Pancreas (tissue), 10 donors: ENCODE results near the gene PTPRG. TPM values are rescaled to one million over a fixed set of nuclear protein-coding genes. Genes with fewer than 3 reads are reported as not detected.

Experiments
- ATAC-seq, 4 donors: fragments of 200-7000 bp; cut with Tn5 transposase; one replicate each; pipeline versions ENCODE4 v1.8.0 to v1.9.1; 2020; ENCODE audit warnings: mild to moderate bottlenecking in 4 of 4, moderate library complexity in 4 of 4
- DNase-seq, 6 donors: peaks; one replicate each; pipeline ENCODE4 v3.0.0-alpha.2; 2020
- FAIRE-seq: peaks from 2 replicates; lab custom pipeline; 2012; peaks lifted over from hg19 to GRCh38; lab: Jason Lieb, UNC
- H3K27ac ChIP-seq, 4 donors: fragments of 200-600 bp; sonication (generic); 1 replicate in 3 of 4; 2 replicates in 1 of 4; pipeline versions ENCODE4 v1.5.0 to v1.8.0; 2020
- H3K27me3 ChIP-seq, 4 donors: fragments of 200-600 bp; one replicate each; pipeline ENCODE4 v1.8.0; 2021
- H3K36me3 ChIP-seq, 3 donors: fragments of 200-600 bp; sonication (generic) in 1 of 3; one replicate each; pipeline versions ENCODE4 v1.5.0 to v1.8.0; 2020 to 2021
- H3K4me1 ChIP-seq, 3 donors: fragments of 200-600 bp; one replicate each; pipeline ENCODE4 v1.8.0; 2021
- H3K4me3 ChIP-seq, 4 donors: fragments of 200-600 bp; sonication (generic) in 2 of 4; one replicate each; pipeline versions ENCODE4 v1.5.0 to v1.8.0; 2020 to 2021
- H3K9me3 ChIP-seq, 4 donors: fragments of 200-600 bp; one replicate each; pipeline ENCODE4 v1.8.0; 2021
- WGBS, 2 donors: extraction: QIAGEN DNeasy Blood & Tissue Kit; methylation state at CpG; one replicate each; pipeline ENCODE4 v1.1.7; 2013; 5-methylcytosine and 5-hydroxymethylcytosine counted together
- intact Hi-C, 3 donors: fragments of 100-400 bp; cut with DNase I; formaldehyde crosslinking; loops; one replicate each; pipeline versions ENCODE4 v1.11.1 to v1.14.2; 2022
- polyA plus RNA-seq, 2 donors: library from polyadenylated mRNA; stranded (reverse); fragments of 200-250 nt; gene quantifications; one replicate each; pipeline ENCODE4 v1.2.3, GENCODE V29; 2013
- total RNA-seq, 6 donors: library from RNA; stranded (reverse); fragmentation: NEBNext Ultra II Directional in 4 of 6; extraction: Animal tissue kit (Norgen Biotek cat#: 25700) in 4 of 6; gene quantifications; one replicate each; pipeline versions ENCODE4 v1.2.1 to v1.2.4, GENCODE V29; 2021 to 2023
- TF ChIP-seq, protein P1 (sequence below), 4 donors: fragments of 200-600 bp; sonication (generic) in 3 of 4; IDR thresholded peaks; one replicate each; pipeline versions ENCODE4 v1.5.0 to v1.8.0; 2021; ENCODE audit warnings: antibody characterized with exemption in 4 of 4
- donor health status: healthy with polysubstance abuse.
- donor health status: DM: no; HTN: no; CAD: no; lungs with moderate emphysema.
- donor health status: DM: no; HTN: no; CAD: no.
- donor health status: control.
- donor health status: control.
- donor health status: Bipolar disorder and iron deficiency.
- donor health status: DM: yes; HTN: yes; CAD: no.
- donor health status: DM: no; HTN: no; CAD: no.
- donor health status: DM: no; HTN: no; CAD: no.
- donor health status: DM: yes; HTN: yes; CAD: no.

The PTPRG gene
- total and polyA plus RNA-seq, 8 donors, result 2.8 to 20.5 (median 9.5) TPM

DNA sequence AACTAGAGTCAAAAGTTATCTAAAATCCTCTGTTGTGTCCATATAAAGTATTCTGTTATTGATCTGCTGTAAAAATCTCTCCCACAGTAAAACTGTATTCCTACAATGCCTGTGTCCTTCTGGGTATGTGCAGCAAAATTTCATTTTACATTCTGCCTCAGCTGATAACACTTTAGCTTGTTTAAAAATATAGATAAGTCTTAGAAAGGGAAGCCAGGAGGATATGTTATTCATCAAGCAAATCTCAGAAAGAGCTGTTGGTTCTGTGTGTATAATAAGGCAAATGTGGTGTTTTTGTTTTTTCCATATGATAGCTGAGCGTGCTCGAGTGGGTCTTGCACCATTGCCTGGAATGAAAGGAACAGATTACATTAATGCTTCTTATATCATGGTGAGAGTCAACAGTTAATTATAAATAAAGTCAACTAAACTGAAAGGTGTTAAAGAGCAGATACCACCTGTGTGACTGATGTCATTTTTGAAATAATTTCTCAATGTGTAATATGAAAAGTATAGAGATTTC, 715.3 kb downstream of the PTPRG start:
- DNase-seq, result no peak
- intact Hi-C loops, result no loop called here
- no peak for FAIRE-seq
- 92 to 94% methylated on average over 2 of the region's 2 CpGs for WGBS, 2 donors
- no peak overlapping the region for H3K27ac ChIP-seq
- no peaks in the 10 kb centered on the region for H3K4me1 ChIP-seq
- H3K4me3 ChIP-seq, result no peak overlapping the region
- no peaks in the 10 kb centered on the region for H3K9me3 ChIP-seq
- ATAC-seq, result no peak
- peaks cover 0 to 4% (median 0%) of the 10 kb centered on the region in 3 donors for H3K36me3 ChIP-seq
- TF ChIP-seq, protein P1, sequence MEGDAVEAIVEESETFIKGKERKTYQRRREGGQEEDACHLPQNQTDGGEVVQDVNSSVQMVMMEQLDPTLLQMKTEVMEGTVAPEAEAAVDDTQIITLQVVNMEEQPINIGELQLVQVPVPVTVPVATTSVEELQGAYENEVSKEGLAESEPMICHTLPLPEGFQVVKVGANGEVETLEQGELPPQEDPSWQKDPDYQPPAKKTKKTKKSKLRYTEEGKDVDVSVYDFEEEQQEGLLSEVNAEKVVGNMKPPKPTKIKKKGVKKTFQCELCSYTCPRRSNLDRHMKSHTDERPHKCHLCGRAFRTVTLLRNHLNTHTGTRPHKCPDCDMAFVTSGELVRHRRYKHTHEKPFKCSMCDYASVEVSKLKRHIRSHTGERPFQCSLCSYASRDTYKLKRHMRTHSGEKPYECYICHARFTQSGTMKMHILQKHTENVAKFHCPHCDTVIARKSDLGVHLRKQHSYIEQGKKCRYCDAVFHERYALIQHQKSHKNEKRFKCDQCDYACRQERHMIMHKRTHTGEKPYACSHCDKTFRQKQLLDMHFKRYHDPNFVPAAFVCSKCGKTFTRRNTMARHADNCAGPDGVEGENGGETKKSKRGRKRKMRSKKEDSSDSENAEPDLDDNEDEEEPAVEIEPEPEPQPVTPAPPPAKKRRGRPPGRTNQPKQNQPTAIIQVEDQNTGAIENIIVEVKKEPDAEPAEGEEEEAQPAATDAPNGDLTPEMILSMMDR (IDR thresholded peaks at IDR 0.05), result no peak
- no peaks in the 10 kb centered on the region for H3K27me3 ChIP-seq

DNA sequence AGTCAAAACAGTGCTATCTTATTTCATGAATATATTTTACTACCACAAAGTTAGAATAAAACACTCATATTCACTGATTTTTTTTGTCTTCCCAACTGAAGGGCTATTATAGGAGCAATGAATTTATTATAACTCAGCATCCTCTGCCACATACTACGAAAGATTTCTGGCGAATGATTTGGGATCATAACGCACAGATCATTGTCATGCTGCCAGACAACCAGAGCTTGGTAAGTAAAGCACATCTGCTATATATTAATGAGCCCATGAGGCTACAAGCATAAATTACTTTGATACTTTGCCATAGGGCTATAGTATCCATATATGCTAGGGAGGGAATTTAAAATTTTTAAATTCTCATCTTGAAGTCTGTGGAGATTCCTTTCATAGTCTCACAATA, 716.1 kb downstream of the PTPRG start:
- FAIRE-seq (no peak), ATAC-seq (no peak), DNase-seq (no peak)
- Histone ChIP-seq H3K36me3 (no peaks in the 10 kb centered on the region), H3K9me3 (no peaks in the 10 kb centered on the region), H3K27ac (no peak overlapping the region), H3K4me3 (no peak overlapping the region), H3K4me1 (no peaks in the 10 kb centered on the region), H3K27me3 (no peaks in the 10 kb centered on the region)
- intact Hi-C loops, result no loop called here
- TF ChIP-seq, protein P1 (IDR thresholded peaks at IDR 0.05), result no peak
- WGBS, 2 donors, result 92% methylated on average over 3 of the region's 3 CpGs

- FAIRE-seq (no peak), DNase-seq (no peak), ATAC-seq (no peak)
- TF ChIP-seq, protein P1 (IDR thresholded peaks at IDR 0.05), result no peak
- Histone ChIP-seq H3K27me3 (no peaks in the 10 kb centered on the region), H3K27ac (no peak overlapping the region), H3K9me3 (no peaks in the 10 kb centered on the region), H3K36me3 (no peaks in the 10 kb centered on the region), H3K4me1 (no peaks in the 10 kb centered on the region), H3K4me3 (no peak overlapping the region)
- intact Hi-C loops, result no loop called here
Measured at GRCh38 chr3:62277986-62278385, 716.6 kb downstream of the PTPRG start.

- no peak for DNase-seq
- no peak for ATAC-seq
- FAIRE-seq, result no peak
- H3K9me3 ChIP-seq, result no peaks in the 10 kb centered on the region
- no peaks in the 10 kb centered on the region for H3K4me1 ChIP-seq
- no peak overlapping the region for H3K27ac ChIP-seq
- H3K4me3 ChIP-seq, result no peak overlapping the region
- intact Hi-C loops, result no loop called here
- WGBS, 2 donors, result 78 to 83% methylated on average over 1 of the region's 1 CpG
- no peaks in the 10 kb centered on the region for H3K36me3 ChIP-seq
- no peaks in the 10 kb centered on the region for H3K27me3 ChIP-seq
- TF ChIP-seq, protein P1 (IDR thresholded peaks at IDR 0.05), result no peak
Measured at GRCh38 chr3:62281726-62282125, 720.4 kb downstream of the PTPRG start.

GRCh38 chr3:62284442-62284841, 723.1 kb downstream of the PTPRG start:
- no peaks in the 10 kb centered on the region for H3K27me3 ChIP-seq
- intact Hi-C loops, result no loop called here
- H3K9me3 ChIP-seq, result no peaks in the 10 kb centered on the region
- TF ChIP-seq, protein P1 (IDR thresholded peaks at IDR 0.05), result no peak
- H3K36me3 ChIP-seq, result no peaks in the 10 kb centered on the region
- no peaks in the 10 kb centered on the region for H3K4me1 ChIP-seq
- DNase-seq (no peak), ATAC-seq (no peak), FAIRE-seq (no peak)
- 74 to 77% methylated on average over 2 of the region's 2 CpGs for WGBS, 2 donors
- H3K27ac ChIP-seq, result no peak overlapping the region
- H3K4me3 ChIP-seq, result no peak overlapping the region
